ENCODE results near the gene NCAPG2.

The NCAPG2 gene

DNA sequence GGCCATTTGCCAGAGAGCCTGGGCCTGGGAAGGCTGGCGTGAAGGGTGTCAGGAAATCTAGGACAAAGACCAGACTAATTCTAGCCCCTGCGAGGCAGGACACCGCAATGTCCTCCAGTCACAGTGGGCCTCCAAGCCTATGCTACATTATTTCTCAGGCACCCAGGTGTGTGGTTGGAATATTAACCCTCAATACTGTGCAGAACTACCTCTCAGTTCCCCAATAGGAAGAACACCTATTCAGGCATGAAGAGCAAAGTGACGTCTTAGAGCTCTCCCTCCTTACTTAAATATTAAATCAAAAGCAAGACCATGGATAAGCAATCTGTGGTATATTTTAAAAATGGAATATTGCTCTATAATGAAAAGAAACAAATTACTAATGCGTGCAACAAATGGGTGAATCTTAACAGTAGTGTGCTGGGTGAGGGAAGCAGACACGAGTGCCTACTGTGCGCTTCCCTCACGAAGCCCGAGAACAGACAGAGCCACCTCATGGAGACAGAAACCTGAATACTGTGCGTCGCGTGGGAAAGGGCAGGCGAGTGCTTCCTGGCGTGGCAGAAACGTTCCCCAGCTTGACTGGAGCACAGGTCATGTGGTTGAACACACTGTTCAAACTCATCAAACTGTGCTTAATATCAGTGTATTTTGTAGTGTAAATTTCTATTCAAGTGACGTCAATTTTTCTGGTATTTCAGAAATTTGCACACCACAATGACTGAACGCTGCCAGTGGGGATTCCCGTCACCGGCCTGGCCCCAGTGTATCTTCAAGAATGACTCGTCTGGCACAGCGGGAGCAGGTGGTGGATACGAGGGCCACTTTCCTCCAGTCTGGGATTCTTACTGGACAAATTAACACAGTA is 101.5 kb downstream of the NCAPG2 start:
- no peak for DNase-seq (ENCODE audit: low read depth in 2 of 2)

DNA sequence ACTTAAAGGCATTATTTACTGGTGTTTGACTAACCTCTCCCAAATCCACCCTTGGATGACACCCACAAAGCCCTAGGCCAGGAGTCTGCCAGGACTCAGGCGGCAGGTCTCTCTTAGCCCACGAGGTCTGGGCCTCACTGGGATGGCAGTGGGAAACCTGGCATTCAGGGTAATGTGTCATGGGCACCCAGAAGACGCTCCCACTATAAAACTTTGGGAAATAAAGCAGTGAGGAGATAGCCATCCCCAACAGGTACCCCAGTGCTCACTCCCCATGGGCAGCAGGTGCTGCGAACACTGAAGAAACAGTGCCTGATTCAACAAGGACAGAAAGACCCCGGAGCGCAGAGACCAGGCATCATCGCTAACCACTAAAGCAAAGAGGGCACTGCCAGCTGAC is 102.6 kb downstream of the NCAPG2 start:
- no peak for DNase-seq (ENCODE audit: low read depth in 2 of 2)

DNA sequence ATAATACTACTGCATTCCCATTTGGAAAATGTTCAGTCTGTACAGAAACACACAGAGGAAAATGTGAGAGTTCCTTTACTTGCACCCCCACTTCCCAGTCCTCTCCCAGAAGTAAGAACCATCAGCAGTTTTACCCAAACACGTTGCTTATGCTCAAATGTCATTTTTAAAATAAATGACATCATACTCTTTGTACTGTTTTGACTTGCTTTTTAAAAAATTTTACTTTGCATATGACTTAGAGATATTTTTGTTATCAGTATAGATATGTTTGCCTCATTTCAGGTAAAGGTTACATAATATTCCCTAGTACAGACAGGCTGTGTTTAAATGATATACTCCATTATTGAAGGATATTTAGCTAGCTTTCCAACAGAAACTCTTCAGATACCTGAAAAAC is 103.5 kb downstream of the NCAPG2 start:
- no peak for DNase-seq (ENCODE audit: low read depth in 2 of 2)

DNA sequence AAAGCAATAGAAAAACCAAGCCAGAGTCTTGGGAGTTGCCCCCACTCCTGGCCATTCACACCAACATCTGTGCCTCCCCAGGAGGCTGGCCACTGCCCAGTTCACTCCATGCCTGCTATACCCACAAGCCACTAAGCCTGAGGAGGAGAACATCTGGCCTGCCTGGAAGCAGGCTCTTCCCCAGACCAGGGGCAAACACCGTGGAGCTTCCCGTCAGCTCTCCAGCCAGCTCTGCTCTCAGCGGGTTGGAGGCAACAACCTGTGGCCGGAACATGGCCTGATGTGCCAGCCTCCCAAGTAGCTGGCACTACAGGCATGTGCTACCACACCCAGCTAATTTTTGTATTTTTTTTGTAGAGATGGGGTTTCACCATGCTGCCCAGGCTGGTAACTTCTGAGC is 107.9 kb downstream of the NCAPG2 start:
- no peak for DNase-seq (ENCODE audit: low read depth in 2 of 2)

DNA sequence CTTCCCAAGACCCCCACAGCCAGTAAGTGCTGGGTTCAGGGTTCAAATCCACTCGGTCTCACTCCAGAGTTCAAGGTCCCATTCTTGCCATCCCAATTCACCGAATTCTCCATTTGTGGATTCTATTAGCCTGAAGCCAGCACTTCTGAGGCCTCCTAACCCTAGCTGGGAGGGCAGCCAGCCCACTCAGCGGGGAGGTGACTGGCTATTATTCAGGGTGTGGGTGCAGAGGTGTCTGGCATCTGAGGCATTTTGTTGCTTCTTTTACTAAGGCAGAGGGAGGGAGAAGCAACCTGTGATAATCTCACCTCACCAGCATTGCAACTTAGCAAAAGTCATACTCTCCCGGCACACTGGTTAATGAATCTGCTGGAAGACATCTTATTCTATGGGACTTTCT is 108.3 kb downstream of the NCAPG2 start:
- DNase-seq (ENCODE audit: low read depth in 2 of 2), result no peak

DNA sequence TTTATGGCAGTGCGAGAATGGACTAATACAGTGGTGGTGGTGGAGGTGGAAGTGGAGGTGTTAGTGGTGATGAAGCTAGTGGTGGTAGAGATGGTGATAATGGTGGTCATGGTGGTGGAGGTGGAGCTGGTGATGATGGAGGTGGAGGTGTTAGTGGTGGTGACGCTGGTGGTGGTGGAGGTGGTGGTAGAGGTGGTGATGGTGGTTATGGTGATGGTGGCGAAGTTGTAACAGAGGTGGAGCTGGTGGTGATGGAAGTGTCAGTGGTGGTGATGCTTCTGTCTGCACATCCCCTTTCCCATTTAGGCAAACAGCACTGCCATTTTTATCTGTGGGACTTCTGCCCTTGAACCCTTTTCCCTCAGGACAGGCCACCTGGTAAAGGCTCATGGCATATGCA is 109.5 kb downstream of the NCAPG2 start:
- no peak for DNase-seq (ENCODE audit: low read depth in 2 of 2)

DNA sequence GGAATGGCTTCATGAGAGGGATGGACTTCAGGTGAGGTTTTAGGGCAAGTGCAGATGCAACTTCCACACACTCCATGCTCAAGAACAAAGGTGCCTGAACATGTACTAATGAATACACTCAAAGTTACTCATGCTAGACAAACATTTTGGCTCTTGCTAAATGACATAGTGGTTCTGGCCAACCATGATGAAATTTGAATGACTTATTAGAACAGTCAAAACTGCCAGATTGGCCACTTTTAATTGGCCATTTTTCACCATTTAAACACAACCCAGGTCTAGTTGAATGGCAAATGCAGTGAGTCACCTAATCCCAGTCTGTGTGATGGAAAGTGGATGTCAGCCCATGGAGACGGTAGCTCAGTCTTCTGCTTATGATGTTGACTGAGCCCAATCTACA is 112.1 kb downstream of the NCAPG2 start:
- no peak for DNase-seq (ENCODE audit: low read depth in 2 of 2)

DNA sequence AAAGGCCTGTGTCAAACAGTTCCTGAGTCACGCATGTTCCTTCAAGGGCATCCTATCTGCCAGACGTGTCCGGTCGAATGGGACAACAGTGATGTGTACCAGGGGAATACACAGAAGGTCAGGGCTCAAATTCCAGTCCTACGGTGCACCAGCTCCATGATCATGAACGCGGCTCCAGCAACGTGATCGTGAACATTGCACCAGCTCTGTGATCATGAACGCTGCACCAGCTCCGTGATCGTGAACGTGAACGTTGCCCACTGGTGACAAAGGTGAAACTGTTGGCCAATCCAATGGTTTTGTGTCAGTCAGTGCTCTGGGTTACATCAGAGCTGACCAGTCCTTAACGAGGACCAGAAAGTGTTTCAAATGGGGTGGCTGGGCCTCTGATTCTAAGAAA is 112.7 kb downstream of the NCAPG2 start:
- no peak for DNase-seq (ENCODE audit: low read depth in 2 of 2)

DNA sequence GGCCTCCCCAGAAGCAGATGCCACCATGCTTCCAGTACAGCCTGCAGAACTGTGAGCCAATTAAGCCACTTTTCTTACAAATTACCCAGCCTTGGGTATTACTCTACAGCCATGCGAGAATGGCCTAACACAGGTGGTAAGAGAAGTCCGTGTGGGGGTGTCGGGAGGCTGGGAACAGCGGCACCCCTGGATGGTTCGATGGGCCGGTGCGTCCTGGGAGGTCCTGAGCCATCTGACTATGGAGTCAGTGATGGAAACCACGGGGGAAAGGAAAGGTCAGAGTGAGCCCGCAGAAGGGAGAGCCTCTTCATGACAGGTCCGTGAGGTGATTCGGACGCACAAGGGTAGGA is 114.4 kb downstream of the NCAPG2 start:
- DNase-seq (ENCODE audit: low read depth in 2 of 2), result no peak

DNA sequence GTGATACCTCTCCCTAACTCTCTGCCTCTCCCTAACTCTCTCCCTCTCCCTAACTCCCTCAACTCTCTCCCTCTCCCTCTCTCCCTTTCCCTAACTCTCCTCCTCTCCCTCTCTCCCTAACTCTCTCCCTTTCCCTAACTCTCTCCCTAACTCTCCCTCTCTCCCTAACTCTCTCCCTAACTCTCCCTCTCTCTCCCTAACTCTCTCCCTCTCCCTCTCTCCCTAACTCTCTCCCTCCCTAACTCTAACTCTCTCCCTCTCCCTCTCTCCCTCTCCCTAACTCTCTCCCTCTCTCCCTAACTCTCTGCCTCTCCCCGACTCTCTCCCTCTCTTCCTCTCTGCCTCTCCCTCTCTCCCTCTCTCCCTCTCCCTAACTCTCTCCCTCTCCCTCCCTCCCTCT is 115.0 kb downstream of the NCAPG2 start:
- DNase-seq (ENCODE audit: low read depth in 2 of 2), result no peak

DNA sequence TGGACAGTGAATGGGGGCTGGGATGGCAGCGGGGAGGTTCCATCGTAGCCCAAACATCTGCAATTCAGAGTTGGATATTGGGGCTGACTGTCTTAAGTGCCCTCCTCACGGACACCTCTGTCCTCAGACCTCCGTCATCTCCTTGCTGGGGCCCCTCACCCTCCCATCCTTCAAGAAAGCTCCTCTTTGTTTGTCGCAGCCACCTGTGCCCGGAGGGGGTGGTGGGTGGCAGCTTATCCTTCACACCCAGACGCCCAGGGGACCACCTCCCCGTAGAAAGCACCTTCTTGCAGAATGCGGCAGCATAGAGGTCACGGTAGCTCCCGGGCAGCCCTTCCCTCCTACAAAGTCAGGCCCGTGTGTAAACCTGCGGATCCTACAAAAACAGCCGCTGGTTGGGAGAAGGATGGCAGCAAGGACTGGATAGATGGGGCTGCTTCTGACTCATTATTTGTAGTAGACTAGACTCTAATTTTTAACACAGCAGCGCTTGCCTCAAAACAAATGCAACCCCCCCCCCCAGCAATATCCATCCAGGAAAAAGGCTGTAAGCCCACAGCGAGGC is 115.6 kb downstream of the NCAPG2 start:
- DNase-seq (ENCODE audit: low read depth in 2 of 2), result no peak

DNA sequence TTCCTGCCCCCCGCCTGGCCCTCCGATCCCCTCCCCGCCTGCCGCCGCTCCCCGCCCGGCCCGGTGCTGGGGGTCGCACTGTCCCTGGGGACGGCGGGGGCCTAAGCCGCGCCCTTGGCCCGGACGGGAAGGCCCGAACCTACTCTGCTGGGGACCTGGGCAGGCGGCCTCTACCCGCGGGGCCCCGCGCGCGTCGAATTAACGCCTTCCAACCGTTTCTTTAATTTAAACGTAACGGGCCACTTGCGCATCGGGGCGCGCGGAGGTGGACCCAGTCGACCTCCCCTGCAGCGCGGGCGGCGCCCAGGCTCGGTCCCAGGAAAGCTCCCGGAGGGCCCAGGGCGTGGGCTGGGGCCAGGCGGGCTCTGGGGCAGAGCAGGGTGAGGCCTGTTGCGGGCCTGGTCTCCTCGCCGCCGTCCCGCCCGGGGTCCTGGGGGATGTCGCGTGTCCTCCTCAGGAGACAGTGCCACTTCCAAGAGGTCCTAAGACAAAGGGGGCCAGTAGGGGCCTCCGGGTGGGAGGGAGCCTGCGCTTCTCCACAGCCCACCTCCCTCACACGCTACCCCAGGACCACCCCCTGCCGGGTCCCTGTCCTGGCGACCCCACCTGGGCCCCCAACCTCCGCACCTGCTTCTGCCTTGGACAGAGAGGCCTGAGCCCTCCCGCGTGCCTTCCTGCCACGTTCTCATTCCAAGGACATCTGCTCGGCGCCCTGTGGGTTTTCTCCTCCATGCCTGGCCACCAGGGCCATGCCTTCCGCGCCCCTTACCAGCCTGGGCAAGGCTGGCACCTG is 116.3 kb downstream of the NCAPG2 start:
- DNase-seq (ENCODE audit: low read depth in 2 of 2), result no peak

DNA sequence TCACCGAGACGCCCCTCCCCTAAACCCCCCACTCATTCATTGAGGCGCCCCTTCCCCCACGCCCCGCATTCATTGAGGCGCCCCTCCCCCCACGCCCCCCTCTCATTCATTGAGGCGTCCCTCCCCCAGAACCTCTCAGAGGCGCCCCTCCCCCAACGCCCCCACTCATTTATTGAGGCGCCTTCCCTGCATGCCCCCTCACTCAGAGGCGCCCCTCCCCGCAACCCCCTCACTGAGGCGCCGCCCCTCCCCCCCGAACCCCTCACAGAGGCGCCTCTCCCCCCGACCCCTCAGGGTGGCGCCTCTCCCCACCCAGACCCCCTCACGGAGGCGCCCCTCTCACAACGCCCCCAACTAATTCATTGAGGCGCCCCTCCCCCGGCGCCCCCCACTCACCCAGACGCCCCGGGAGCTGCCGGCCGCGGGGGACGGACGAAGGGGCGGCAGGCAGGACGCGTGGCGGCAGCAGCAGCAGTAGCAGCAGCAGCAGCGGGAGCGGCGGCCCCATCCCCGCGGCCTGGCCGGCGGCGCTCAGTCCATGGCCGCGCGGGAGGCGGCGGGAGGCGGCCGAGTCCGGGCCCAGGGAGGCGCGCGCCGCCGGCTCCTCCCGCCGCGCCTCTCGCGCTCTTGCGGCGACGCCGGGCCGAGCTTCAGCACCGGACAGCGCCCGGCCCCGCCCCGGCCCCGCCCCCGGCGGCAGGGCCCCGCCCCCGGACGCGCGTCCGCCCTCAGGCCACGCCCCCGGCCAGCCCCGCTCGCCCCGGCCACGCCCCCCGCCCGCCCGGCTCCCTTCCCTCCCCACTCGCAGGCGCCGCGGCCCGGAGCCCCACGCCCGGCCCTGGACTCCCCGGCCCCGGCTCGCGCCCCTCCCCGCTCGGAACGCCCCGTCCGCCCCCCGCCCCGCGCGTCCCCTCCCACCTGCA is 117.2 kb downstream of the NCAPG2 start, which contains the start of gene PTPRN2:
TSS of gene PTPRN2 (minus strand) at position 662 of the 923 bp plus-strand sequence.
- DNase-seq (ENCODE audit: low read depth in 2 of 2), result peak; percentile 13 to 47

DNA sequence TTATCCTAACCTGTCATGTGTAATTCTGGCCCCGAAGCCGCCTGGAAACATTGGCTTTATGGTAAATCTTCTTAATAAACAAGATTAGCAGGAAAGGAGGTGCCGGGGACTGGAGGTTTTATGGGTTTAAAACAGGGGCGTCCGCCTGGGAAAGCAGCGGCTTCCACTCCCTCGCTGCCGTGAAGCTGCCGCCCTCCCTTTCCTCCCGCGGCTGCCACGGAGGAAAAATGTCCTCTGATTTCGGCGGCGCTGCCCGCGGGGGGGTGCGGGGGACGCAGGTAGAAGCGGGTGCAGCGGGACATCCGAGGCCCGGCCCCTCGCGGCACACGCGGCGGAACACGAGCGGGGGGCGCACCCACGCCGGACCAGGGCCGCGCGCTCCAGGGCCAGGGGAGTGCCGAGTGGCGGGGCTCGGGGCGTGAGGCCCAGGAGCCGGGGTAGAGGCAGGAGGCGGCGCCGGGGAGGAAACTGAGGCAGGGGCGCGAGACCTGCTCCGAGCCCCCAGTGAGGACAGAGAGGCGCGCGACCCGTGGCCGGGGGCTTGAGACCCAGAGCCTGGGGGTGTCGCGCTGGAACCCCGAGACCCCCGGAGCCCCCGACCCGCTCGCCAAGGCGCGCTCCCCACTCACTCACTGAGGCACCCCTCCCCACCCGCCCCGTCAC is 118.0 kb downstream of the NCAPG2 start:
- DNase-seq (ENCODE audit: low read depth in 2 of 2), result no peak

DNA sequence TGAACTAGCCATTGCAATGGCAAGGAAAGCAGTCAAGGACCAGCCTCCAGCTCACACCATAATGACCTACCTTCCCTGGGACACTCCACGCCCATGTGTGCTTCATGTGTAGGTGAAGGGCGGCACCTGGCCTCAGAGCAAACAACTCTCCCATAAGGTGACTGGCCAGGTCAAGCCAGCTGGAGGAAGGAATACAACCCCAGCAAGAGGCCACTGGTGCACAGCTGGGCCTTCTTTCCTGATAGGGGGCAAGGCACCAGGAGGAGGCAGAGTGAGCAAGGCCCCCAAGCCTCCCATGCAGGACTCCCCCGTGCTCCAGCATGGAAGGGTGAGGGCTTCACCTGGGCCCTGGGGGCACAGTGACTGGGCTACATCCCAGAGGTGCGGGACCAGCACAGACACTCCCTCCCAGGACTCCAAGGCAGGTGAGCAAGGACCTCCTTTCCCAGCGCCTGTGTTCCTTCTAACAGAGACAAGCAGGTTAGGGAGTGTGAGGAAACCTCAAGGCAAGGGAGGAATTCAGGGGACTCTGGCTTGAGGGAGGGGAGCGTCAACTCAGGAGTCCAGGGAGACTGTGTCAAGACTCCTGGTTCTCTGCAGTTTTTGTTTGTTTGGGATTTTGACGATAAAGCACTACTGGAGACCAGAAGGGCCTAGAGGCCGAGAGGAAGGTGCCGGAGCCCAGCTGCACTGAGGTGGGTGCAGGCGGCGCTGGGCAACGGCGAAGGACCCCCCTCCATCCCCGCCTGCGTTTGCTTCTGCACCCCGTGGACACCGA is 118.7 kb downstream of the NCAPG2 start:
- no peak for DNase-seq (ENCODE audit: low read depth in 2 of 2)

DNA sequence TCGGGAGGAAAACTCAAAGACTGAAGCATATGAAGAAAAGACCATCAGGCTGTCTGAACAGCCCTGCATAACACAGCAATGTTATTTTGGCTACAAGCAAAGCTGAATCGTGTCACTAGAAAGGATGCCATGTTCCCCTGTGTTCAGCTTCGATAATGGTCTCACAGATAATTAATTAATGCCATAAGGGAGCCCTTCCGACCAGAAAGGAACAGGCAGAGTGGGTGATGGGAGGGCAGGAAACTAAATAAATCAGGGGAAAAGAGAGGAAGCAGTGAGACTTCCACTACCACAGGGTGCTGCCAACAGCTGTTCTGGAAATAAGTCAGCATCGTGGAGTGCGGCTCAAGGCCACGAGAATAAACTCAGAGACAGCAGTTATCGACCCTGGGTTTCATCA is 120.2 kb downstream of the NCAPG2 start:
- DNase-seq (ENCODE audit: low read depth in 2 of 2), result no peak

DNA sequence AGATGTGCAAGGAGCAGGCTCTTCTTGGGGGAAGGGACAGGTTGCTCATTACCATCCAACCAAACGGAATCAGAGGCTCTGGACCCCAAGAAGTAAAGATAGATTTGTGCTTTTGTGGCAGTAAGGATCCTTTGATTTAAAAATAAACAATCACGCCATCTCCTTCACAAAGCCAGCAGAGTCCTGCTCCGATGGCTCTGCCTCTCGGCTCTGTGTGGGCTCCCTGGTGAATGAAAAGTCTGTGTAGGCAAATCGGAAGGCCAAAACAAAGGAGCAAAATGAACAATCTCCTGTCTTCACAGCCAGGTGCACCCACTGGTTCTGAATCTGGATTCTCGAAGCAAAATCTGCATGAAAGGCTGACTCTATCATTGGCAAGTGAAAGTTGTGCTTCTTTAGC is 120.8 kb downstream of the NCAPG2 start:
- DNase-seq (ENCODE audit: low read depth in 2 of 2), result no peak

DNA sequence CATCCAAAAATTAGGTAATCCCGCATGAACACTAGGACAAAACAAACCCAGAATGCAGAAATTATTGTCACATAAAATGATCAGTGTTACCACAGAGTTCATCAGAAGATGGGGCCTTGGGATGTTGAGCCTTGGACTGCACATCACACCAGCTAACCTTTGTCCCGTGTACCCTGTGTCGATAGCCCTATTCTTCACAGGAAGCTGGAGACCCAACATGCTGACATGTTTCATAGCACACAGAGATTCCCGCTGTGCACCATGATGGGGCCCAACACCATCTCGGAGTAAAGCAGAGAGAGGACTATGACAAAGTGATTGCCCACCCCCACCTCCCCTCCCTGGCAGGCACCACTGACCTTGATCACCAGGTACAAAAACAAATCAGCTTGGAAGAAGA is 121.5 kb downstream of the NCAPG2 start:
- no peak for DNase-seq (ENCODE audit: low read depth in 2 of 2)

DNA sequence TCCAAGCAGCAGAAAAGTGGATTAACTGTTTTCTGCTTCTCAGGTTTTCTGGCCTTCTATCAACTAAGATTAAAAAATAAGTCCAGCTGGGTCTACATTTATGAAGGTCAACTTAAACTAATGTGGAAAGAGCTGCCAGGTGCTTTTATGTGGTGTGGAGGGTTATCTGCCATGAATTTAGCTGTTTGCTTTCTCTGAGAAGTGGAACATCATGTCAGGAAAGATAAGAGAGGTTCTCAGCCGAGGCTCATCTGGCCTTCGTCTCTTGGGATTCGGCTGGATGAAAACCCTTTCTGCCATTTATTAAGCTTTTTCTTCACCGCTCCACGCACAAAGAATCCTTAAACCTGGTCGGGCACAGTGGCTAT is 122.5 kb downstream of the NCAPG2 start:
- DNase-seq (ENCODE audit: low read depth in 2 of 2), result no peak

DNA sequence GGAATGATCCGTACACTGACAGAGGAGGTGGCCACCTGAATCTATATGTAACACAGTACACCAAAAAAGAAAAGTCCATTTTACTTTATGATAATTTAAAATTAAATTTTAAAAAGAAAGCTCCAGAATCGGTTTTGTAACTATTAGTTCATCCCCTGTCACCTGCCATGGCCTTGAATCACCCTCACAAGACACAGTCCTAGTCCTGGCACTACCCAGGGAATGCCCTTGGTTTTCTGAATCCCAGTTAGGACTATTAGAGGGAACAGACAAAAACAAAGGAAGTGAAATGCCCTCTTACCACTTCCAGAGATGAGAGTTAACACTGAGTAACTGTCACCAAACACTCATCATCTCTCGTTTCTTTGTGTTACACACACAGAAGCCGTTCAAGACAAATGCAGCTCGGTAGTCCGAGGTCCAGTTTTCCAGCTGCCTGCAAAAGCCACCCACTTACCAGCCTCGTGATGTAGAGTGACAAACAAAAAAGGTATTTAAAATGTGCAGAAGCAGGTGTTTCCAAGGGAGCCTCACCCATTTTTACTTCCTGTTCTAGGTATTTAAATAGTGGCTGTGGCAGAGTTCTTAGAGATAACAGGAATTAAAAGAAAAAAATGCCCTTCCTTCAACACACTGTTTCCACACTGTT is 123.0 kb downstream of the NCAPG2 start:
- DNase-seq (ENCODE audit: low read depth in 2 of 2), result no peak
